H1 (cell line): ENCODE results near the gene ATP6V1C2. TPM values are rescaled to one million over a fixed set of nuclear protein-coding genes. Genes with fewer than 3 reads are reported as not detected.
A peak's percentile ranks its signal among the peaks of the same experiment; 100 is the strongest.

ENCODE experiments used
- CTCF ChIA-PET: fragments of 300-600 bp; sonication (Branson Sonifier 250); formaldehyde crosslinking; loops from one replicate; lab custom pipeline; 2021; ENCODE audit not compliant: partially characterized antibody; lab: Charles Lee
- POLR2A ChIA-PET: fragments of 300-600 bp; sonication (Branson Sonifier 250); formaldehyde crosslinking; loops from one replicate; lab custom pipeline; 2021; ENCODE audit warnings: inconsistent platforms; ENCODE audit not compliant: partially characterized antibody; lab: Charles Lee
- DNase-seq, 2 experiments: peaks; one replicate each; pipeline versions ENCODE4 v3.0.0 to v3.0.0-alpha.2; 2010 to 2022; ENCODE audit warnings: low spot score in 2 of 2, low read depth in 1 of 2, mixed read lengths in 1 of 2
- FAIRE-seq: peaks from 2 replicates; lab custom pipeline; 2011; peaks lifted over from hg19 to GRCh38; lab: Jason Lieb, UNC
- H2AFZ ChIP-seq: 2 replicates; pipeline ENCODE4 v1.8.1; 2012; ENCODE audit warnings: low read length, inconsistent platforms
- H2AK5ac ChIP-seq: 2 replicates; pipeline ENCODE4 v1.6.1; 2013; ENCODE audit warnings: low read depth, low read length
- H2BK120ac ChIP-seq: replicated peaks from 2 replicates; pipeline ENCODE3; 2013; ENCODE audit warnings: low read depth, low read length, inconsistent platforms
- H2BK12ac ChIP-seq: 2 replicates; pipeline ENCODE4 v1.6.1; 2013; ENCODE audit warnings: low read depth, low read length
- H2BK15ac ChIP-seq: 2 replicates; pipeline ENCODE4 v1.6.1; 2013; ENCODE audit warnings: low read length
- H2BK20ac ChIP-seq: 2 replicates; pipeline ENCODE4 v1.6.1; 2013; ENCODE audit warnings: low read length
- H2BK5ac ChIP-seq: 2 replicates; pipeline ENCODE4 v1.6.1; 2013; ENCODE audit warnings: low read depth, low read length
- H3K14ac ChIP-seq: 2 replicates; pipeline ENCODE4 v1.6.1; 2013; ENCODE audit warnings: inconsistent platforms; ENCODE audit not compliant: insufficient read length
- H3K18ac ChIP-seq: 2 replicates; pipeline ENCODE4 v1.6.1; 2013; ENCODE audit warnings: low read length; ENCODE audit errors: extremely low read depth
- H3K23ac ChIP-seq: 2 replicates; pipeline ENCODE4 v1.6.1; 2013; ENCODE audit warnings: inconsistent platforms; ENCODE audit not compliant: insufficient read length
- H3K23me2 ChIP-seq: 2 replicates; pipeline ENCODE4 v1.6.1; 2013; ENCODE audit warnings: low read depth, low read length
- H3K27ac ChIP-seq: 2 replicates; pipeline ENCODE4 v1.6.1; 2011; ENCODE audit warnings: low read depth, low read length, inconsistent platforms
- H3K27me3 ChIP-seq, 4 experiments: replicated peaks in 1 of 4; 1 replicate in 1 of 4; 2 replicates in 3 of 4; pipeline versions ENCODE4 v1.6.1 to v1.8.1; 2011 to 2013; ENCODE audit warnings: low read length in 3 of 4, mild to moderate bottlenecking in 3 of 4, inconsistent platforms in 2 of 4, mixed read lengths in 2 of 4, moderate library complexity in 1 of 4; ENCODE audit not compliant: control insufficient read depth in 3 of 4, insufficient read depth in 3 of 4; ENCODE audit errors: extremely low read depth in 1 of 4
- H3K36me3 ChIP-seq, 4 experiments: 2 replicates each; pipeline versions ENCODE4 v1.6.1 to v1.8.1; 2011 to 2013; ENCODE audit warnings: mild to moderate bottlenecking in 4 of 4, low read length in 3 of 4, moderate library complexity in 2 of 4, control low read depth in 1 of 4, inconsistent platforms in 1 of 4; ENCODE audit not compliant: insufficient read depth in 4 of 4, control insufficient read depth in 2 of 4
- H3K4ac ChIP-seq: replicated peaks from 2 replicates; pipeline ENCODE3; 2013; ENCODE audit warnings: low read length, low read depth, mixed read lengths, inconsistent platforms; ENCODE audit not compliant: insufficient read length
- H3K4me1 ChIP-seq, 4 experiments: replicated peaks in 1 of 4; 1 replicate in 1 of 4; 2 replicates in 3 of 4; pipeline versions ENCODE4 v1.6.1 to v1.8.1; 2011 to 2013; ENCODE audit warnings: low read length in 3 of 4, inconsistent platforms in 2 of 4, mixed read lengths in 1 of 4; ENCODE audit not compliant: insufficient read depth in 4 of 4, control insufficient read depth in 3 of 4
- H3K4me2 ChIP-seq, 2 experiments: 2 replicates each; pipeline versions ENCODE4 v1.6.1 to v1.8.1; 2011 to 2013; ENCODE audit warnings: low read depth in 2 of 2, low read length in 2 of 2, control low read depth in 1 of 2, inconsistent platforms in 1 of 2, mild to moderate bottlenecking in 1 of 2; ENCODE audit not compliant: insufficient read depth in 1 of 2
- H3K4me3 ChIP-seq, 4 experiments: fragments of 200-600, 300-600 bp in 1 of 4; sonication (generic), shearing (Covaris generic), sonication (Bioruptor Twin) in 1 of 4; 2 replicates each; pipeline versions ENCODE4 v1.5.1 to v1.8.1; 2011 to 2016; ENCODE audit warnings: low read length in 4 of 4, low read depth in 3 of 4, control low read depth in 2 of 4, inconsistent platforms in 2 of 4, mild to moderate bottlenecking in 2 of 4, mixed read lengths in 1 of 4, moderate library complexity in 1 of 4; ENCODE audit not compliant: insufficient read depth in 2 of 4; ENCODE audit errors: extremely low read depth in 1 of 4
- H3K56ac ChIP-seq: replicated peaks from 2 replicates; pipeline ENCODE3; 2013; ENCODE audit warnings: low read depth, mild to moderate bottlenecking, mixed read lengths, low read length, inconsistent platforms; ENCODE audit not compliant: insufficient read length
- H3K79me1 ChIP-seq: 2 replicates; pipeline ENCODE4 v1.6.1; 2013; ENCODE audit warnings: low read depth, low read length, control low read depth
- H3K79me2 ChIP-seq, 2 experiments: 2 replicates each; pipeline versions ENCODE4 v1.6.1 to v1.8.1; 2012 to 2013; ENCODE audit warnings: low read length in 2 of 2, mild to moderate bottlenecking in 2 of 2, inconsistent platforms in 1 of 2; ENCODE audit not compliant: insufficient read depth in 2 of 2, control insufficient read depth in 1 of 2
- H3K9ac ChIP-seq, 4 experiments: replicated peaks in 1 of 4; 1 replicate in 1 of 4; 2 replicates in 3 of 4; pipeline versions ENCODE4 v1.6.1 to v1.8.1; 2011 to 2013; ENCODE audit warnings: low read depth in 3 of 4, low read length in 3 of 4, control low read depth in 2 of 4, mild to moderate bottlenecking in 2 of 4, moderate library complexity in 2 of 4, inconsistent platforms in 1 of 4; ENCODE audit errors: extremely low read depth in 1 of 4
- H3K9me3 ChIP-seq, 2 experiments: 2 replicates each; pipeline versions ENCODE4 v1.6.1 to v1.8.1; 2012 to 2013; ENCODE audit warnings: mild to moderate bottlenecking in 2 of 2, moderate library complexity in 2 of 2, control low read depth in 1 of 2, inconsistent platforms in 1 of 2, low read depth in 1 of 2, low read length in 1 of 2, mixed read lengths in 1 of 2; ENCODE audit not compliant: insufficient read depth in 2 of 2
- H4K20me1 ChIP-seq, 2 experiments: replicated peaks in 1 of 2; 2 replicates each; pipeline versions ENCODE3 to v1.8.1; 2011 to 2013; ENCODE audit warnings: inconsistent platforms in 2 of 2, low read length in 2 of 2, mild to moderate bottlenecking in 1 of 2; ENCODE audit not compliant: insufficient read depth in 2 of 2, control insufficient read depth in 1 of 2
- H4K5ac ChIP-seq: 2 replicates; pipeline ENCODE4 v1.6.1; 2013; ENCODE audit warnings: low read length, low read depth, mixed read lengths, inconsistent platforms; ENCODE audit not compliant: insufficient read length
- H4K8ac ChIP-seq: 2 replicates; pipeline ENCODE4 v1.8.0; 2013; ENCODE audit warnings: mild to moderate bottlenecking, moderate library complexity, low read length, inconsistent platforms; ENCODE audit not compliant: insufficient read depth; ENCODE audit errors: extremely low read depth
- H4K91ac ChIP-seq: replicated peaks from 2 replicates; pipeline ENCODE3; 2013; ENCODE audit warnings: low read length, mixed read lengths, inconsistent platforms; ENCODE audit not compliant: insufficient read length
- NANOG ChIP-seq: IDR thresholded peaks from 2 replicates; pipeline ENCODE4 v1.6.1; 2011; ENCODE audit warnings: low read length, low read depth, mild to moderate bottlenecking, inconsistent platforms; ENCODE audit not compliant: insufficient read depth, poor library complexity, severe bottlenecking
- TAF1 ChIP-seq: IDR thresholded peaks from 2 replicates; pipeline ENCODE4 v1.6.1; 2011; ENCODE audit warnings: mild to moderate bottlenecking, low read depth, low read length
- WGBS, 2 experiments: shearing (Covaris generic) in 1 of 2; methylation state at CpG; one replicate each; pipeline versions ENCODE4 v1.1.6 to v1.1.7; 2013 to 2015; ENCODE audit warnings: low lambda C conversion rate in 2 of 2, mixed read lengths in 2 of 2, inconsistent platforms in 1 of 2, low coverage in 1 of 2, missing lambda C conversion rate in 1 of 2; ENCODE audit not compliant: insufficient replicate concordance in 2 of 2, insufficient coverage in 1 of 2, insufficient read length in 1 of 2; ENCODE audit errors: extremely low coverage in 1 of 2, missing lambda C conversion rate in 1 of 2; 5-methylcytosine and 5-hydroxymethylcytosine counted together
- polyA plus RNA-seq, 7 experiments: library from polyadenylated mRNA; depleted of rRNA in 3 of 7; stranded (reverse) in 5 of 7; unstranded in 2 of 7; fragments of >200 nt in 5 of 7; fragments of 200-250 nt in 2 of 7; gene quantifications; 1 replicate in 5 of 7; 2 replicates in 1 of 7; 4 replicates in 1 of 7; pipeline versions ENCODE4 v1.2.1 to v1.2.3, GENCODE V29; 2011 to 2013; ENCODE audit warnings: missing spikeins in 2 of 7, mixed read lengths in 2 of 7
- total RNA-seq: library from RNA; stranded (reverse); fragmentation: NEBNext Ultra II Directional; extraction: Animal tissue kit (Norgen Biotek cat#: 25700); gene quantifications from 2 replicates; pipeline ENCODE4 v1.2.1, GENCODE V29; 2021

Gene ATP6V1C2
- total and polyA plus RNA-seq, 2 of the 8 experiments (the other 6 are each of a cell fraction or from before 2014, with no cell fraction given), result 0.29 to 0.74 TPM

DNA sequence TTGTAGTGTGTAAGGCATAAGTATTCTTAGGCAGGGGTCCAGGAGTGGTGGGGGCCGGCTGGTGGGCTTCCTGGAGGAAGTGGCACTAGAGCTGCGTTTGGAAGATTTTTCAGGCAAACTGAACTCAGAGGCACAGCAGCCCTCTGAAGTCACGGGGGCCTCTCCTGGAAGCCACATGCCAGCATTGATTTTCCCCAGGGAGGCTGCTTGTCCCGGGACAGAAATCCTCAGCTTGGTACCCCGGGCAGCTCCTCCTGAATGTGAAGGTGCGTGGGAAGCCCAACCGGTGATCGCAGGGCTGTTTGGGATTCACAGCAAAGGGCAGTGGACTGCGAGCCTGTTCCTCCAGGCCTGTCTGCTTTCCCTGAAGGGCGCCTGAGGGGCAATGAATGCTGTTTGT, 92.7 kb downstream of the ATP6V1C2 start:
- DNase-seq (peak in 1 of 2 experiments; percentile 54), FAIRE-seq (no peak)
- ChIA-PET POLR2A (interaction anchor here (1.0 to 1.4 kb wide), 2 partner anchors 10 to 38 kb away, joined by 3 read pairs; no protein-coding TSS in a partner anchor), CTCF (interaction anchor here (0.9 to 9.5 kb wide), 3 partner anchors 9 to 309 kb away, joined by 3 to 112 read pairs (median 21); no protein-coding TSS in a partner anchor)
- WGBS, 2 experiments, result 68% methylated on average over 10 of the region's 10 CpGs; no CpG with 5 or more reads in 1 of the 2 experiments
- peak overlapping the region; percentile 35; the same call in 1 of the 2 replicates for H2BK20ac ChIP-seq
- peaks cover 0 to 6% (median 0%) of the 10 kb centered on the region in 4 experiments; a peak in 1 of 8 replicates for H3K36me3 ChIP-seq
- no peak overlapping the region for H2BK12ac ChIP-seq
- H3K23ac ChIP-seq, result no peak overlapping the region
- H3K4me3 ChIP-seq, result no peak overlapping the region
- H3K56ac ChIP-seq, result no peak overlapping the region
- no peak overlapping the region for H3K27ac ChIP-seq
- peak overlapping the region; percentile 47; the same call in 1 of the 2 replicates for H4K8ac ChIP-seq
- H3K4ac ChIP-seq, result no peak overlapping the region
- no peak overlapping the region for H4K5ac ChIP-seq
- no peak overlapping the region for H3K18ac ChIP-seq
- no peaks in the 10 kb centered on the region; a peak in 2 of 7 replicates for H3K27me3 ChIP-seq
- no peak overlapping the region for H3K14ac ChIP-seq
- no peak overlapping the region for H3K4me2 ChIP-seq
- peak overlapping the region; percentile 93 for H2AFZ ChIP-seq
- no peaks in the 10 kb centered on the region for H3K9me3 ChIP-seq
- TF ChIP-seq NANOG (no peak), TAF1 (0 out of 2 replicates have a peak, but pooled peaks have one; percentile 24)
- H2AK5ac ChIP-seq, result no peak overlapping the region
- H4K20me1 ChIP-seq, result peaks cover 10 to 12% of the 10 kb centered on the region in 2 experiments
- peaks cover 27 to 31% of the 10 kb centered on the region in 2 experiments for H3K79me2 ChIP-seq
- no peak overlapping the region for H2BK15ac ChIP-seq
- H2BK120ac ChIP-seq, result no peak overlapping the region
- H3K23me2 ChIP-seq, result peaks cover 8% of the 10 kb centered on the region; the same call in 1 of the 2 replicates
- H4K91ac ChIP-seq, result no peak overlapping the region
- H2BK5ac ChIP-seq, result no peak overlapping the region
- peaks cover 7% of the 10 kb centered on the region; the same call in 1 of the 2 replicates for H3K79me1 ChIP-seq
- H3K9ac ChIP-seq, result no peak overlapping the region
- peaks cover 0 to 15% (median 4%) of the 10 kb centered on the region in 4 experiments; a peak in 6 of 7 replicates for H3K4me1 ChIP-seq
